OCI-LY3 (cell line): ENCODE results near the gene STRBP.

Experiments used
- H2AFZ ChIP-seq: fragments of 200-600, 300-600 bp; shearing (Covaris generic); 2 replicates; pipeline ENCODE4 v1.6.0; 2014; ENCODE audit warnings: antibody characterized with exemption, low read depth, low read length
- H3K27ac ChIP-seq: fragments of 200-600, 300-600 bp; sonication (generic); 2 replicates; pipeline ENCODE4 v1.5.1; 2014; ENCODE audit warnings: mild to moderate bottlenecking, low read length, moderate library complexity, mixed read lengths
- H3K27me3 ChIP-seq: fragments of 200-600, 300-600 bp; sonication (generic); 2 replicates; pipeline ENCODE4 v1.6.1; 2014; ENCODE audit warnings: low read depth, low read length, mixed read lengths
- H3K36me3 ChIP-seq: fragments of 200-600, 300-600 bp; sonication (generic); replicated peaks from 2 replicates; pipeline ENCODE3; 2014; ENCODE audit warnings: low read depth, low read length, mixed read lengths
- H3K4me1 ChIP-seq: fragments of 300-600, 200-600 bp; sonication (generic); 2 replicates; pipeline ENCODE4 v1.6.1; 2014; ENCODE audit warnings: low read length, mixed read lengths
- H3K4me2 ChIP-seq: fragments of 200-600, 300-600 bp; sonication (generic); 2 replicates; pipeline ENCODE4 v1.6.1; 2014; ENCODE audit warnings: low read length, mixed read lengths
- H3K4me3 ChIP-seq: fragments of 300-600, 200-600 bp; sonication (generic); 2 replicates; pipeline ENCODE4 v1.5.1; 2014; ENCODE audit warnings: antibody characterized with exemption, mild to moderate bottlenecking, low read length, moderate library complexity
- H3K79me2 ChIP-seq: fragments of 300-600, 200-600 bp; shearing (Covaris generic); 2 replicates; pipeline ENCODE4 v1.6.1; 2014; ENCODE audit warnings: mild to moderate bottlenecking, low read length, mixed read lengths
- H3K9ac ChIP-seq: fragments of 300-600, 200-600 bp; shearing (Covaris generic); 2 replicates; pipeline ENCODE4 v1.6.0; 2014; ENCODE audit warnings: mild to moderate bottlenecking, low read length, moderate library complexity
- H3K9me3 ChIP-seq: fragments of 200-600, 300-600 bp; shearing (Covaris generic); 2 replicates; pipeline ENCODE4 v1.6.1; 2014; ENCODE audit warnings: low read length, mixed read lengths; ENCODE audit not compliant: insufficient read depth
- H4K20me1 ChIP-seq: fragments of 200-600, 300-600 bp; sonication (generic); 2 replicates; pipeline ENCODE4 v1.6.1; 2016; ENCODE audit warnings: low read length, mixed read lengths; ENCODE audit not compliant: insufficient read depth
- CTCF ChIP-seq: fragments of 200-600, 300-600 bp; sonication (generic); IDR thresholded peaks from 2 replicates; pipeline ENCODE4 v1.5.1; 2014; ENCODE audit warnings: antibody characterized with exemption, low read length, low read depth
- EZH2phosphoT487 ChIP-seq: fragments of 200-600 bp; shearing (Covaris generic); IDR thresholded peaks from 2 replicates; pipeline ENCODE4 v1.6.1; 2018; ENCODE audit warnings: antibody characterized with exemption, mixed run types, low read depth

STRBP gene

GRCh38 chr9:123072407-123072995 lies 195.9 kb downstream of the STRBP start:
- H4K20me1 ChIP-seq: no peaks in the 10 kb centered on the region
- no peak overlapping the region for H2AFZ ChIP-seq
- H3K4me2 ChIP-seq: no peak overlapping the region
- H3K9ac ChIP-seq: no peak overlapping the region
- TF ChIP-seq EZH2phosphoT487 (no peak), CTCF (no peak)
- no peaks in the 10 kb centered on the region for H3K9me3 ChIP-seq
- H3K27ac ChIP-seq: no peak overlapping the region
- no peaks in the 10 kb centered on the region for H3K79me2 ChIP-seq
- H3K36me3 ChIP-seq: peaks cover 46% of the 10 kb centered on the region
- peaks cover 31% of the 10 kb centered on the region for H3K4me1 ChIP-seq
- H3K4me3 ChIP-seq: no peak overlapping the region
- H3K27me3 ChIP-seq: no peaks in the 10 kb centered on the region
